Bronchial smooth muscle cell (primary cell): ENCODE data around the gene SLC28A2. TPM values are rescaled to one million over a fixed set of nuclear protein-coding genes. Genes with fewer than 3 reads are reported as not detected.

ENCODE experiments used
- total RNA-seq: library from RNA; depleted of rRNA; stranded (reverse); fragments of >200 nt; gene quantifications from 2 replicates; pipeline ENCODE4 v1.2.1, GENCODE V29; 2014

Gene SLC28A2
- total RNA-seq, result not detected in 2 replicates

GRCh38 chr15:45251888-45252287, at the start of gene SLC28A2:
Gene SLC28A2 (plus strand): TSS chr15:45252234. CDS start chr15:45253216, 982 bp downstream.

Other genes starting within 250 kb of the SLC28A2 start
- gene SORD, start 229.0 kb upstream of the SLC28A2 start, total RNA-seq, result 4.6 and 6.9 TPM in 2 replicates
- gene DUOX2, start 138.1 kb upstream of the SLC28A2 start, total RNA-seq, result under 0.01 TPM in 2 replicates
- not detected in 2 replicates for gene DUOXA2, start 137.9 kb upstream of the SLC28A2 start, total RNA-seq
- under 0.01 TPM in 2 replicates for gene DUOXA1, start 122.4 kb upstream of the SLC28A2 start, total RNA-seq
- under 0.01 and 0.16 TPM in 2 replicates for gene DUOX1, start 122.2 kb upstream of the SLC28A2 start, total RNA-seq
- gene SHF, start 64.3 kb upstream of the SLC28A2 start, total RNA-seq, result 1.4 and 2.7 TPM in 2 replicates
- gene GATM, start 126.3 kb downstream of the SLC28A2 start, total RNA-seq, result 0.16 and 0.17 TPM in 2 replicates